ENCODE data around the gene DEFB114. TPM values are rescaled to one million over a fixed set of nuclear protein-coding genes. Genes with fewer than 3 reads are reported as not detected.

The DEFB114 gene
- total RNA-seq, 4 donors from 2014 or later = not detected

DNA sequence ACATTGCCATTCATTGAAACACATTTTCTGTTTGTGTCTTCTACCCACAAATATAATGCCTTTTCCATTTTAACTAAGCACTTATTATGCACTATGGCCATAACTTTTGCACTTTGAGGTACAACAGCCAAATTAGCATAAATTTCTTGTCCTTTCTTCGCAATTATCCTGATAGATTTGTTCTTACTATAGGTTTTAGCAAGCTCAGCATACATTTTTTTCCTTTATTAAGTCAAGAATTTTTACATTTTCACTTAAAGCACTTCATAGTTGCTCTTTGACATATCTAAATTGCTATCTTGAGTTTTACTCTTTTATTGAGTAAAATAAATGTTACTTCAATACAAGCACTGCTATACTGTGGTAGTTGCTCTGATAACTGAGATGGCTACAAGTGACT, 5.8 kb downstream of the DEFB114 start:
- TF ChIP-seq, protein P1, sequence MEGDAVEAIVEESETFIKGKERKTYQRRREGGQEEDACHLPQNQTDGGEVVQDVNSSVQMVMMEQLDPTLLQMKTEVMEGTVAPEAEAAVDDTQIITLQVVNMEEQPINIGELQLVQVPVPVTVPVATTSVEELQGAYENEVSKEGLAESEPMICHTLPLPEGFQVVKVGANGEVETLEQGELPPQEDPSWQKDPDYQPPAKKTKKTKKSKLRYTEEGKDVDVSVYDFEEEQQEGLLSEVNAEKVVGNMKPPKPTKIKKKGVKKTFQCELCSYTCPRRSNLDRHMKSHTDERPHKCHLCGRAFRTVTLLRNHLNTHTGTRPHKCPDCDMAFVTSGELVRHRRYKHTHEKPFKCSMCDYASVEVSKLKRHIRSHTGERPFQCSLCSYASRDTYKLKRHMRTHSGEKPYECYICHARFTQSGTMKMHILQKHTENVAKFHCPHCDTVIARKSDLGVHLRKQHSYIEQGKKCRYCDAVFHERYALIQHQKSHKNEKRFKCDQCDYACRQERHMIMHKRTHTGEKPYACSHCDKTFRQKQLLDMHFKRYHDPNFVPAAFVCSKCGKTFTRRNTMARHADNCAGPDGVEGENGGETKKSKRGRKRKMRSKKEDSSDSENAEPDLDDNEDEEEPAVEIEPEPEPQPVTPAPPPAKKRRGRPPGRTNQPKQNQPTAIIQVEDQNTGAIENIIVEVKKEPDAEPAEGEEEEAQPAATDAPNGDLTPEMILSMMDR (IDR thresholded peaks at IDR 0.05; ENCODE audit: low read depth) = no peak

GRCh38 chr6:49955847-49956246, 8.1 kb downstream of the DEFB114 start:
- TF ChIP-seq, protein P1 (IDR thresholded peaks at IDR 0.05; ENCODE audit: low read depth) = no peak

- TF ChIP-seq, protein P1 (IDR thresholded peaks at IDR 0.05; ENCODE audit: low read depth) = no peak
Measured at GRCh38 chr6:49951926-49952325, 12.0 kb downstream of the DEFB114 start.

GRCh38 chr6:49950415-49950751, 13.6 kb downstream of the DEFB114 start:
- TF ChIP-seq, protein P1 (IDR thresholded peaks at IDR 0.05; ENCODE audit: low read depth) = no peak

GRCh38 chr6:49949062-49949461, 14.9 kb downstream of the DEFB114 start:
- TF ChIP-seq, protein P1 (IDR thresholded peaks at IDR 0.05; ENCODE audit: low read depth) = no peak

DNA sequence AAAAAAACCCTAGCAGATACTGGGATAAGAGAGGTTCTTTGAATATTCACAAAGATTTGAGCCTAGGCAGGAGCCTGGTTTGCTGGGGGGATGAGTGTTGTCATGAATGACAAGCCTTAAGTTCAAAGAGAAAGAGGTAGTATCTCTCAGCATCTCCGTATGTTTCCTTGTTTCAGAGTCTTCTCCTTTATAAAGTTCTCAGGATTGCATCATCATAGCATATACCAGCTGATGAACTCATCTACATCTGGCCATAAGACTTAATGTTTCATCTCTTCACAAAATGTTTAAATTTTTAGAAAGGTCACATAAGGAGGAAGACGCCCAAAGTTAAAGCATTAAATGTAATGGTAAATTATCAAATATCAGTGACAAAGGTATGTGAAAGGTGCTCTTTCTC, 17.1 kb downstream of the DEFB114 start:
- TF ChIP-seq, protein P1 (IDR thresholded peaks at IDR 0.05; ENCODE audit: low read depth) = no peak

DNA sequence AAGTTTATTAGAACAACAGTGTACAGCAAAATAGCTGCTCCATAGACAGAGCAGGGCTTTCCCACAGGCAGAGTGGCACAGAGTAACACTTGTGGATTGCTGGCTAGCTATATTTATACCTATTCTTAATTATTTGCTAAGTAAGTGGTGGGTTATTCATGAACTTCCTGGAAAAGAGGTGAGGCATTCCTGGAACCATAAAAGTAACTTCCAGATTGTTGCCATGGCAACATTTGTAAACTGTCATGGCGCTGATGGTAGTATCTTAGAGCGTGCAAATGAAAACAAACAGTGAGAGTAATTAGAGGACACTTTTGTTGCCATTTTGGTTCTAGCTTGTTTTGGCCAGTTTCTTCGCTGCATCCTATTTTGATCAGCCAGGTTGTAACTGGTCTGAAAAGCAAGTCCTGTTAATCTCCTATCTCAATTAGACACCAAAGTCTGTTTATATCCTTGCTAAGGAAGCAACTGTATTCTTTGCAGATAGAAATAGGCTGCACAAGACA, 23.9 kb downstream of the DEFB114 start:
- TF ChIP-seq, protein P1 (IDR thresholded peaks at IDR 0.05; ENCODE audit: low read depth) = no peak
